HepG2 (cell line): Measurements from ENCODE around the gene SLC41A3. TPM values are rescaled to one million over a fixed set of nuclear protein-coding genes. Genes with fewer than 3 reads are reported as not detected.

ENCODE experiments used
- ADNP ChIP-seq: sonication (generic); formaldehyde crosslinking; IDR thresholded peaks from 2 replicates; pipeline ENCODE4 v1.4.0; 2020; ENCODE audit warnings: missing genetic modification reagents
- ARNT ChIP-seq: fragments of 450-650 bp; IDR thresholded peaks from 2 replicates; pipeline ENCODE4 v1.6.1; 2017
- ARNTL ChIP-seq: sonication (generic); formaldehyde crosslinking; IDR thresholded peaks from 2 replicates; pipeline ENCODE4 v1.4.0; 2020; ENCODE audit warnings: mild to moderate bottlenecking, missing genetic modification reagents
- ASH2L ChIP-seq: fragments of 300-600, 200-600 bp; sonication (generic); IDR thresholded peaks from 2 replicates; pipeline ENCODE4 v1.7.0; 2017; ENCODE audit warnings: low read depth, mild to moderate bottlenecking, moderate library complexity, mixed read lengths, low read length; ENCODE audit not compliant: insufficient read length
- CREM ChIP-seq, 2 experiments: sonication (generic) in 1 of 2; formaldehyde crosslinking in 1 of 2; IDR thresholded peaks; 2 replicates each; pipeline versions ENCODE4 v1.4.0 to v1.6.1; 2016 to 2020; ENCODE audit warnings: antibody characterized with exemption in 1 of 2, mild to moderate bottlenecking in 1 of 2, missing genetic modification reagents in 1 of 2
- FIP1L1 ChIP-seq: fragments of 200-400 bp; formaldehyde crosslinking; IDR thresholded peaks from 2 replicates; pipeline ENCODE4 v1.6.1; 2018; ENCODE audit warnings: low read depth, mild to moderate bottlenecking, low read length, moderate library complexity, borderline replicate concordance; ENCODE audit not compliant: insufficient read depth
- HMGA1 ChIP-seq: sonication (generic); formaldehyde crosslinking; conservative IDR thresholded peaks from 2 replicates; pipeline ENCODE4 v1.4.0; 2020; ENCODE audit warnings: missing genetic modification reagents
- HNRNPL ChIP-seq: fragments of 200-400 bp; formaldehyde crosslinking; IDR thresholded peaks from 2 replicates; pipeline ENCODE4 v1.6.1; 2017; ENCODE audit warnings: mild to moderate bottlenecking, low read depth, low read length
- HOXA7 ChIP-seq: sonication (generic); formaldehyde crosslinking; IDR thresholded peaks from 2 replicates; pipeline ENCODE4 v1.8.1; 2022; ENCODE audit warnings: mild to moderate bottlenecking, missing genetic modification reagents, moderate library complexity
- MTERF4 ChIP-seq: sonication (generic); formaldehyde crosslinking; IDR thresholded peaks from 2 replicates; pipeline ENCODE4 v1.8.0; 2023; ENCODE audit warnings: mild to moderate bottlenecking, missing genetic modification reagents
- NFE2L1 ChIP-seq: sonication (generic); formaldehyde crosslinking; IDR thresholded peaks from 2 replicates; pipeline ENCODE4 v1.4.0; 2020; ENCODE audit warnings: missing genetic modification reagents, mild to moderate bottlenecking, borderline replicate concordance
- NFIB ChIP-seq: sonication (generic); formaldehyde crosslinking; IDR thresholded peaks from 2 replicates; pipeline ENCODE4 v1.9.0; 2021; ENCODE audit warnings: missing genetic modification reagents, mild to moderate bottlenecking, borderline replicate concordance
- POGK ChIP-seq: sonication (generic); formaldehyde crosslinking; conservative IDR thresholded peaks from 2 replicates; pipeline ENCODE4 v1.8.0; 2022; ENCODE audit warnings: mild to moderate bottlenecking, moderate library complexity, missing genetic modification reagents
- RCOR2 ChIP-seq: IDR thresholded peaks from 2 replicates; pipeline ENCODE4 v1.6.1; 2016; ENCODE audit warnings: missing biosample characterization, missing genetic modification reagents
- SRF ChIP-seq: IDR thresholded peaks from 2 replicates; pipeline ENCODE4 v1.6.1; 2011; ENCODE audit warnings: mild to moderate bottlenecking, low read depth, low read length, moderate library complexity
- ZBTB2 ChIP-seq: sonication (generic); formaldehyde crosslinking; IDR thresholded peaks from 2 replicates; pipeline ENCODE4 v1.8.0; 2022; ENCODE audit warnings: low read depth, missing genetic modification reagents
- ZFAT ChIP-seq: sonication (generic); formaldehyde crosslinking; conservative IDR thresholded peaks from 2 replicates; pipeline ENCODE4 v1.8.1; 2023; ENCODE audit warnings: missing genetic modification reagents, inconsistent platforms
- ZFP36L1 ChIP-seq: sonication (generic); formaldehyde crosslinking; IDR thresholded peaks from 2 replicates; pipeline ENCODE4 v1.8.0; 2022; ENCODE audit warnings: mild to moderate bottlenecking, missing genetic modification reagents, moderate library complexity
- ZNF121 ChIP-seq: sonication (generic); formaldehyde crosslinking; IDR thresholded peaks from 2 replicates; pipeline ENCODE4 v1.5.0; 2020; ENCODE audit warnings: mild to moderate bottlenecking, missing genetic modification reagents
- ZNF451 ChIP-seq: sonication (generic); formaldehyde crosslinking; IDR thresholded peaks from 2 replicates; pipeline ENCODE4 v1.5.0; 2020; ENCODE audit warnings: mild to moderate bottlenecking, missing genetic modification reagents
- ZNF501 ChIP-seq: sonication (generic); formaldehyde crosslinking; IDR thresholded peaks from 2 replicates; pipeline ENCODE4 v1.5.1; 2020; ENCODE audit warnings: mild to moderate bottlenecking, moderate library complexity, missing genetic modification reagents
- ZNF773 ChIP-seq: sonication (generic); formaldehyde crosslinking; IDR thresholded peaks from 2 replicates; pipeline ENCODE4 v1.4.0; 2020; ENCODE audit warnings: missing genetic modification reagents, borderline replicate concordance
- ZNF776 ChIP-seq: sonication (generic); formaldehyde crosslinking; IDR thresholded peaks from 2 replicates; pipeline ENCODE4 v1.4.0; 2020; ENCODE audit warnings: mild to moderate bottlenecking, missing genetic modification reagents
- ZNF883 ChIP-seq: sonication (generic); formaldehyde crosslinking; IDR thresholded peaks from 2 replicates; pipeline ENCODE4 v1.5.1; 2020; ENCODE audit warnings: mild to moderate bottlenecking, missing genetic modification reagents; ENCODE audit errors: not compliant biosample characterization
- polyA plus RNA-seq, 8 experiments: library from polyadenylated mRNA; depleted of rRNA in 3 of 8; stranded (reverse) in 7 of 8; unstranded in 1 of 8; fragments of >200 nt; fragmentation: Illumina TruSeq in 4 of 8; extraction: Trizol in 4 of 8; gene quantifications; 2 replicates each; pipeline versions ENCODE4 v1.2.1 to v1.2.3, GENCODE V29; 2011 to 2016; ENCODE audit warnings: low read depth in 4 of 8, missing spikeins in 1 of 8, mixed read lengths in 1 of 8; ENCODE audit not compliant: insufficient read depth in 1 of 8
- total RNA-seq, 5 experiments: library from RNA; depleted of rRNA; stranded (reverse); fragments of >200 nt; fragmentation: Illumina TruSeq; extraction: Trizol; gene quantifications; 2 replicates each; pipeline ENCODE4 v1.2.3, GENCODE V29; 2016; ENCODE audit warnings: low read depth in 1 of 5
- TF ChIP-seq, protein P1 (sequence below): IDR thresholded peaks from 2 replicates; pipeline ENCODE4 v1.6.1; 2016; ENCODE audit warnings: missing genetic modification reagents, missing compliant biosample characterization
- TF ChIP-seq, protein P2 (sequence below): IDR thresholded peaks from 2 replicates; pipeline ENCODE4 v1.6.1; 2016; ENCODE audit warnings: mild to moderate bottlenecking, missing biosample characterization, missing genetic modification reagents

Gene SLC41A3
- total and polyA plus RNA-seq, 2 of the 13 experiments (the other 11 are each of a cell fraction or from before 2014, with no cell fraction given), result 26.0 to 71.1 TPM

- no peak; the same call in 1 of the 2 replicates for TF ChIP-seq CREM (IDR thresholded peaks at IDR 0.05)
- TF ChIP-seq CREM (CRISPR knock-in tag; IDR thresholded peaks at IDR 0.05), result no peak
- TF ChIP-seq HNRNPL, result no peak
- TF ChIP-seq HOXA7, result no peak
- TF ChIP-seq ZNF773 (CRISPR knock-in tag), result no peak
- TF ChIP-seq ASH2L, result no peak
- TF ChIP-seq MTERF4, result no peak
- no peak for TF ChIP-seq ARNTL (CRISPR knock-in tag)
- no peak for TF ChIP-seq ZNF776 (CRISPR knock-in tag)
- no peak for TF ChIP-seq RCOR2 (CRISPR knock-in tag)
- TF ChIP-seq, protein P1, sequence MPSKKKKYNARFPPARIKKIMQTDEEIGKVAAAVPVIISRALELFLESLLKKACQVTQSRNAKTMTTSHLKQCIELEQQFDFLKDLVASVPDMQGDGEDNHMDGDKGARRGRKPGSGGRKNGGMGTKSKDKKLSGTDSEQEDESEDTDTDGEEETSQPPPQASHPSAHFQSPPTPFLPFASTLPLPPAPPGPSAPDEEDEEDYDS (CRISPR knock-in tag), result no peak
- no peak for TF ChIP-seq ARNT
- TF ChIP-seq ZBTB2 (CRISPR knock-in tag), result no peak
- no peak for TF ChIP-seq ZFP36L1 (CRISPR knock-in tag)
- no peak for TF ChIP-seq NFIB (CRISPR knock-in tag)
- peak; percentile 68; the same call in 1 of the 2 replicates for TF ChIP-seq ZNF501
- no peak for TF ChIP-seq ZNF451 (CRISPR knock-in tag)
- no peak for TF ChIP-seq NFE2L1 (CRISPR knock-in tag)
- TF ChIP-seq HMGA1 (CRISPR knock-in tag), result no peak
- no peak for TF ChIP-seq SRF
- no peak for TF ChIP-seq ADNP (CRISPR knock-in tag)
- no peak for TF ChIP-seq ZNF883 (CRISPR knock-in tag)
- no peak for TF ChIP-seq FIP1L1
- TF ChIP-seq POGK (CRISPR knock-in tag), result peak; percentile 46; the same call in 1 of the 2 replicates
- no peak for TF ChIP-seq ZNF121 (CRISPR knock-in tag)
- no peak for TF ChIP-seq ZFAT (CRISPR knock-in tag)
- TF ChIP-seq, protein P2, sequence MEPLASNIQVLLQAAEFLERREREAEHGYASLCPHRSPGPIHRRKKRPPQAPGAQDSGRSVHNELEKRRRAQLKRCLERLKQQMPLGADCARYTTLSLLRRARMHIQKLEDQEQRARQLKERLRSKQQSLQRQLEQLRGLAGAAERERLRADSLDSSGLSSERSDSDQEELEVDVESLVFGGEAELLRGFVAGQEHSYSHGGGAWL (CRISPR knock-in tag), result peak; percentile 51; the same call in 1 of the 2 replicates
These were observed 93.5 kb downstream of the SLC41A3 start (continued) for GRCh38 chr3:125990253-125990970.
